Erythroblast (primary cell): ENCODE data around the gene SYDE1.

Experiments used
- GATA1 ChIP-seq: IDR thresholded peaks from 2 replicates; pipeline ENCODE4 v1.6.1; 2011; ENCODE audit warnings: low read depth, mild to moderate bottlenecking, control low read depth, low read length, moderate library complexity
- POLR2A ChIP-seq: IDR thresholded peaks from 2 replicates; pipeline ENCODE4 v1.6.1; 2011; ENCODE audit warnings: mild to moderate bottlenecking, low read length

DNA sequence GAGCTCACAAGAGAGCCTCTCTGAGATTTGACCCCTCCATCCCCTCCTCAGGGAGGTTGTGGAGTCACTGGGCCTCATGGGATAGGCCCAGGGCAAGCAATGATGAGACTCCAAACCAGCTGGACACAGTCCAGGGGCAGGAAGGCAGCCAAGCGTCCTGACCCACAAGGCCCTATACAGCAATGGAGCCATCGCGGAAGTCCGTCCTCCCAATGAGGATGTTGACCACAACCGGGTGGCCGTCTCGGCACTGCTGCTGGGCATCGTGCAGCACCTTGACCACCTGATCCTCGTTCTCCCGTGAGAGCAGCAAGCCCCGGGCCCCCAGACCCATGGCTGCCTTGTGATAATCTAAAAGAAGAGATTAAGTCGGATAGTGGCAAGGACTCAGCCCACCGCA is 7.9 kb downstream of the SYDE1 start:
- TF ChIP-seq POLR2A: no peak
- no peak for TF ChIP-seq GATA1
